Spinal cord (tissue), 10 donors: ENCODE results near the gene CXCL14. TPM values are rescaled to one million over a fixed set of nuclear protein-coding genes. Genes with fewer than 3 reads are reported as not detected.

Source experiments
- DNase-seq, 6 donors: peaks; one replicate each; pipeline versions ENCODE4 v3.0.0 to v3.0.0-alpha.2; 2013 to 2015; ENCODE audit warnings: low spot score in 6 of 6, low read depth in 4 of 6
- H3K27ac ChIP-seq: one replicate; pipeline ENCODE4 v1.5.1; 2013; ENCODE audit warnings: low read depth, low read length, control low read depth
- H3K27me3 ChIP-seq: one replicate; pipeline ENCODE4 v1.6.1; 2013; ENCODE audit warnings: low read length; ENCODE audit not compliant: control insufficient read depth, insufficient read depth
- H3K36me3 ChIP-seq: one replicate; pipeline ENCODE4 v1.6.1; 2013; ENCODE audit warnings: low read length; ENCODE audit not compliant: control insufficient read depth, insufficient read depth
- H3K4me1 ChIP-seq: one replicate; pipeline ENCODE4 v1.6.1; 2013; ENCODE audit warnings: low read length; ENCODE audit not compliant: control insufficient read depth, insufficient read depth
- H3K4me3 ChIP-seq: one replicate; pipeline ENCODE4 v1.5.1; 2013; ENCODE audit warnings: low read depth, low read length, control low read depth
- H3K9me3 ChIP-seq: one replicate; pipeline ENCODE4 v1.6.1; 2013; ENCODE audit warnings: low read length; ENCODE audit not compliant: control insufficient read depth, insufficient read depth
- WGBS: methylation state at CpG from one replicate; pipeline ENCODE4 v1.1.5; 2013; ENCODE audit warnings: missing lambda C conversion rate; ENCODE audit not compliant: insufficient coverage; 5-methylcytosine and 5-hydroxymethylcytosine counted together
- polyA plus RNA-seq, 2 donors: library from polyadenylated mRNA; unstranded; fragments of 120-200 nt; gene quantifications; one replicate each; pipeline ENCODE4 v1.2.1, GENCODE V29; 2013; ENCODE audit not compliant: insufficient read length in 2 of 2
- total RNA-seq, 2 donors: library from RNA; depleted of rRNA in 1 of 2; stranded (reverse); fragments of 120-200 nt in 1 of 2; fragments of >200 nt in 1 of 2; gene quantifications; one replicate each; pipeline versions ENCODE4 v1.2.3 to v1.2.4, GENCODE V29; 2013 to 2014
- donor health status: healthy.

Gene CXCL14
- total and polyA plus RNA-seq, 4 donors: 13.0 to 22.2 (median 18.7) TPM

DNA sequence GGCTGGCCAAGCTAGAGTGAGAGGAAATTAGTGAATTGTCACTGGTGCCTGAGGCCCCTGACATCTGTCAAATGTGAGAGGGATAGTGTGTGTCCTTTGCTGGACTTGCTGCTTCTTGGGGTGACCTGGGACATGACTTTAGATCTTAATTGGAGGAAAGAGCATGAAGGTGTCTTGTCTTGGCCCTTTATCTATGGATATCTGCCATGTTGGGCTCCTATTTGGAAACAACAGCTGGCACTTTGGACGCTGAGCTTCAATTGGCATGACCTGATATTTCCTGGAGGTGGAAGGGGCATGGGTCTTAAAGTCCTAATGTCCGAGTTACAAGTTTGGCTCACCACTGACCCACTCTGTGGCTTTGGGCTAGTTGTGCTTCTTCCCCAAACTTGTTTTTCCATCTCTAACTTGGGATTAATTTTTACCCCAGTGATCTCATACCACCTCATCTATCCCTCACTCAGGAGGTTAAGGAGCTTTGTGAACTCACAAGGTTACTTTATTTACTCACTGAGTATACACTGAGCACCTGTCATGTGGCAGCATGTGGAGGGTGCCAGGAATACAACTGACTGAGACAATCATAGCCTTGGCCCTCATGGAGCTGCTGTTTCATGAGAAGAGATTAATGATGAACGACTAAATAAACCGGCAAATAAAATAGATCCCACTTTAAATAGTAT is 30.1 kb upstream of the CXCL14 start:
- no peak for DNase-seq
- WGBS: 73% methylated on average over 2 of the region's 4 CpGs
- Histone ChIP-seq H3K4me3 (no peak overlapping the region), H3K9me3 (no peaks in the 10 kb centered on the region), H3K4me1 (no peaks in the 10 kb centered on the region), H3K36me3 (no peaks in the 10 kb centered on the region), H3K27me3 (peaks cover 2% of the 10 kb centered on the region), H3K27ac (no peak overlapping the region)

DNA sequence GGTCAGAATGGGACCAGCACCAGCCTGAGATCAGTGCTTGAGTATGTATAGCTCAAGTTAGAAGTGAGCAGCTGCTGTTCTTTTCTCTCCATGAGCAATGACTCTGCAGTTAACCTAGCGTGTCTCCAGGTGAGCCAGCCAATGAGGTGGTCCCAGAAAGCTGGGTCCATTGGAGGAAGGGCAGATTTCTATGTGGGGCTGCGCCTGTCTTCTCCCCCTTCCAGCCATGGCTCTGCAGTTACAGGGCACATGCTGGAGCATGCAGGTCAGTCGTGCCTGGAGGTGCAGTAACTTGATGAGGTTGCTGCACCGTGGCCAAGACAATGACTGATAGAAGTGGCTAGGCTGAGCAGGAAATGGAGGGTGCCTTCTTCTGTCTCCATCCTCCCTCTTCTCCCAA is 29.6 kb upstream of the CXCL14 start:
- WGBS: 100% methylated on average over 4 of the region's 4 CpGs
- Histone ChIP-seq H3K9me3 (no peaks in the 10 kb centered on the region), H3K27me3 (peaks cover 2% of the 10 kb centered on the region), H3K36me3 (no peaks in the 10 kb centered on the region), H3K4me3 (no peak overlapping the region), H3K27ac (no peak overlapping the region), H3K4me1 (peaks cover 5% of the 10 kb centered on the region)
- DNase-seq: no peak

DNA sequence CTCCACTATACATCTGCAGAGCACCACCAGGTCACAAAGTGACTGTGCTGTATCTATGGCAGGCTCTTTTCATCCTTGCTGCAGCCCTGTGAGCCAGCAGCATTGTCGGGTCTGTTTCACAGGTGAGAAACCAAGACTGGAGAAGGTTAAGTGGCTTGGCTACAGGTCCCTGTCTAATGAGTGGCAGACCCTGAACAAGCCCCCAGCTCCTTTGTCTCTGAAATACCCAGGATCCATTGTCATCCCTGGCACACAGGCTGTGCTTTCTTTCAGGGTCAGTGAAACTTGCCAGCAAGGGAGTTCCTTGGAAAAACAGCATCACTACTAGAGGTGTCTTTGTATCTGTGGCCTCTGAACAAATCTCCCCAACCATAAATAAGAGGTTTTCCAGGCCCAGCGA is 27.6 kb upstream of the CXCL14 start:
- peak in 1 of 6 donors; percentile 8 for DNase-seq
- Histone ChIP-seq H3K27me3 (peaks cover 2% of the 10 kb centered on the region), H3K4me3 (no peak overlapping the region), H3K4me1 (peaks cover 11% of the 10 kb centered on the region), H3K36me3 (no peaks in the 10 kb centered on the region), H3K27ac (no peak overlapping the region), H3K9me3 (no peaks in the 10 kb centered on the region)
- 33% methylated on average over 1 of the region's 2 CpGs for WGBS

DNA sequence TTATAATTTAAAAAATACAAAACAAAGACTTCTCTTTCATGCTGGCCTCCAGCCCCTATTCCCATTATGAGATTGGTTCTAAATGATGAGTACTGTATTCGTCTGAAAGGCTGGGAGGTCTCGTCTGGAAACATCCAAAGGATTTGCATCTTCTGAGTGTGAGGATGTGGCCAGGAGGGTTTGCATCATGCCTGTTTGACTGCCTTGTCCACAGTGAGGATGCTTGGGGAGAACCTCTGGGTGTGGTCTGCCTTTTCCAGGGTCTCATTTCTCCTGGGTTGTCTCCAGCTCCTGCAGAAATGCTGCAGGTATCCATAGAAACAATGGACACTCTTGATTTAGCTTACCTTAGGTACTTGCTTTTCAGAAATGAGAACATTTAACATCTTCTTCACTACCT is 26.4 kb upstream of the CXCL14 start:
- Histone ChIP-seq H3K4me3 (no peak overlapping the region), H3K4me1 (peaks cover 11% of the 10 kb centered on the region), H3K27ac (no peak overlapping the region), H3K9me3 (no peaks in the 10 kb centered on the region), H3K27me3 (peaks cover 2% of the 10 kb centered on the region), H3K36me3 (no peaks in the 10 kb centered on the region)
- DNase-seq: peak in 1 of 6 donors; percentile 15
- WGBS: 67% methylated on average over 2 of the region's 2 CpGs

DNA sequence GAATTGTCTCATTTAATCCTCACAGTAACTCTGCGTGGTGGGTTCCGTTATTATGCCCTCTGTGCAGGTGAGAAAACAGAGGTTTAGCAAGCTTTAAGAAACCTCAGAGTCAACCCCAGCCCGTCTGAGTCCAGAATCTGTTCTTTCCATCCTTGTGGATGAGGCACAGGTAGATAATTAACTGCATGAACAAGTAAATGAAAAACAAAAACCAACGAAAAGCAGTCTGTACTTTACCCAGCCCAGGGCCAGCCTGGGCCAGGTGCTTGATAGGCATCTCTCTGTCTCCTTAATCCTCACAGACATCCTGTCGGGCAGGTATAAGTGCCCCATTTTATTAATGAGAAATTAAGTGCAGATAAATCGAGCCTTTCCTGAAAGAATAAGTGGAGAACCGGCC is 25.3 kb upstream of the CXCL14 start:
- no peaks in the 10 kb centered on the region for H3K36me3 ChIP-seq
- peaks cover 11% of the 10 kb centered on the region for H3K4me1 ChIP-seq
- no peak for DNase-seq
- H3K9me3 ChIP-seq: no peaks in the 10 kb centered on the region
- no peaks in the 10 kb centered on the region for H3K27me3 ChIP-seq
- H3K4me3 ChIP-seq: no peak overlapping the region
- no peak overlapping the region for H3K27ac ChIP-seq
- 82% methylated on average over 6 of the region's 7 CpGs for WGBS

DNA sequence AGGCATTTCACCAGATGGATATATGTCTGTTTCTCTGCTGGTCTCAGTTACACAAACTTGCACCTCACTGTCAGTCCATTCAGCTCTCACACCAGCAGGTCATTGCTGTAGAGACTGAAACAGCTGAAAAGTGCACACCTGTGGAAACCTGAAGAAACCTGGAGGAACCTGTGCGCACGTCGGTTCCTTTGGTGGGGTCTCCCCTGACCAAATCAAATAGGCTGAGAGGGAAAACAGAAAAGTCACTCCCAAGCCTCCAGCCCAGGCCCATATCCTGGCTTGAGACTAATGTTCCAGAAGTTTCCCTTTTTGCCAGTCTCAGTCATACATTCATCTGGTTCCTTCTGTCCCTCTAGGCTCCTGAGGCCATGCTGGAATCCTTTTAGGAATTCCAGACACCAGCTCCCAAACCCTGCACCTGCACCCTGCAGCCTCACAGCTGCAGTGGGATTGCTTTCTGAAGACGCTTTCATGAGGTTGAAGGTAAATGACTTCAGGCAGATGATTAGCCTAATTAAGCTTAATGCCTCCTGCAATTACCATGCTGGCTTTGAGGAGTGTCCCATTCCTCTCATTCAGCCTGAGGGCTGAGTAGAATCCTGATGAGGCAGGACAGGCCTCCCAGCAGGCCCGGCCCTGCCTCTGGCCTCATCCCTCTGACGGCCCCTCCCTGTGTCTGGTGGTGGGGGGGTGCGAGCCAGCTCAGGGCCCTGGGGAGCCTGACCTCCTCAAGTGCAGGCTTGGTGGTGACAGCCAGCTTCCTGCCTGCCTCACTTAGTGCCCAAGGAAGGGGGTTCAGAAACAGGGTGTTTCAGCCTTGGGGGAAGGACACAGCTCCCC is 24.3 kb upstream of the CXCL14 start:
- Histone ChIP-seq H3K4me1 (peaks cover 11% of the 10 kb centered on the region), H3K4me3 (no peak overlapping the region)

DNA sequence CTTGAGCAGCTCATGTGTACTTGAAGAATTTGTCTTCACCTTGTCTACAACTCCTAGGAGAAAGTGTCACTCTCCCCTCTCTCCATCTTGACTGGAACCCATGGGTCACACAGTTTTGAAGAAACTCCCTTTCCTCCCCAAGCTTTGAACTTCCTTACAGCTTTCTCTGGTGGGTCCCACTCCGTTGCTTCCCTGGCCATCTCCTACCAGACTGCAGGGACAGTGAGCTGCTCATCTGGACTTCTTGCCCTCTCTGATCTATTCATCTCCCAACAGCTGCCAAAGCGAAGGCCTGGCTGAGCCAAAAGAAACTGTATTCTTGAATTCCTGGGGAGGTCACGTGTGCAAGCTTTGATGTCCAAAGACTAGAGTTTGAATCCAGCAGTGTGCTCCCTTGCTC is 22.7 kb upstream of the CXCL14 start:
- no peaks in the 10 kb centered on the region for H3K36me3 ChIP-seq
- WGBS: 97% methylated on average over 3 of the region's 3 CpGs
- no peak overlapping the region for H3K4me3 ChIP-seq
- H3K27me3 ChIP-seq: no peaks in the 10 kb centered on the region
- H3K9me3 ChIP-seq: no peaks in the 10 kb centered on the region
- peak in 1 of 6 donors; percentile 18 for DNase-seq
- no peak overlapping the region for H3K27ac ChIP-seq
- H3K4me1 ChIP-seq: peaks cover 11% of the 10 kb centered on the region

More for the DNA sequence above, 24.3 kb upstream of the CXCL14 start:
- WGBS: 53% methylated on average over 6 of the region's 7 CpGs
- Histone ChIP-seq H3K27ac (no peak overlapping the region), H3K36me3 (no peaks in the 10 kb centered on the region), H3K27me3 (no peaks in the 10 kb centered on the region), H3K9me3 (no peaks in the 10 kb centered on the region)
- peak in 2 of 6 donors; percentile 32 to 78 for DNase-seq

DNA sequence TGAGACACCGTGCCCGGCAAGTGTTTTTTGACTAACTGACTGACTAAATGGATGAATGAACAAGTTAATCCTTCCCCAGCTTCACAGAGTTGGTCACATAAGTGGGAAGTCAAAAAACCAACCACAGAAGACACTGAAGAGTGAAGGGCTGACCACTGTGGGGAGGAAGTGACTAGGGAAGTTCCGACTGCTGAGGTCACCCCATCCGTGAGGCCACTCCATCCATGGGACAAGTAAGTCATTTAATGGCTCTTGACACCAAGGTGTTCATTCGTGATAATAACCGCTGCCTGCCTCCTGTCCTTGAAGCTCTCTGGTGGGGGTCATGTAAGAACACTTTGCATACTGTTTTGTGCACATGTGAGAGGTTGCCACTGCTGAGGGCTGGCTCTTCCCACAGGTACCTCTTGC is 22.2 kb upstream of the CXCL14 start:
- H3K9me3 ChIP-seq: no peaks in the 10 kb centered on the region
- H3K4me3 ChIP-seq: no peak overlapping the region
- H3K27me3 ChIP-seq: no peaks in the 10 kb centered on the region
- no peaks in the 10 kb centered on the region for H3K36me3 ChIP-seq
- 100% methylated on average over 1 of the region's 6 CpGs for WGBS
- H3K27ac ChIP-seq: no peak overlapping the region
- H3K4me1 ChIP-seq: peaks cover 11% of the 10 kb centered on the region
- DNase-seq: no peak

DNA sequence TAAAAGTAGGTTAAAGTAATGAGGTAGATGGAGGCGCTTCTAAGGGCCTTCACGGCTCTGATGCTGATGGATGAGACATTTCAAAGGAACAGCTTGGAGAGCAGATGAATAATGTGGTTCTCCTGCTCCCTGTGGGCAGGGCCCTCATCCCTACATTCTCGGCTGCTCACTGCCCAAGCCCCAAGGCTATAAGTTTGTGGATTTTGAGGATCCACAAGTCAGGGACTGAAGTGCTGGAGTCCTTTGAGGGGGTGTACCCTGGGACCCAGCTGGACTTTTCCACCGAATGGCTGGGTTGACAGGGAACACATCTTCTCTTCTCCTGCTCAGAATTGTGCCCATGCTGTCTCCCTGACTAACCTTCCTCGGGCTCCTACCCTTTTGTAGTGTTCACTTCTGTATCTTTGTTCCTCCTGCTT is 21.4 kb upstream of the CXCL14 start:
- Histone ChIP-seq H3K27me3 (no peaks in the 10 kb centered on the region), H3K9me3 (no peaks in the 10 kb centered on the region), H3K4me1 (peaks cover 11% of the 10 kb centered on the region), H3K36me3 (no peaks in the 10 kb centered on the region), H3K27ac (no peak overlapping the region), H3K4me3 (no peak overlapping the region)
- WGBS: 69% methylated on average over 5 of the region's 5 CpGs
- no peak for DNase-seq
